Gastrocnemius medialis (tissue), 4 donors: Measurements from ENCODE around the gene SAE1. TPM values are rescaled to one million over a fixed set of nuclear protein-coding genes. Genes with fewer than 3 reads are reported as not detected.

Experiments used
- ATAC-seq, 2 donors: fragments of 150-250 bp; one replicate each; pipeline ENCODE4 v1.9.1; 2016
- DNase-seq, 2 donors: peaks; one replicate each; pipeline ENCODE4 v3.0.0-alpha.2; 2019
- H3K27ac ChIP-seq, 4 donors: fragments of 200-600 bp; sonication (generic); 1 replicate in 1 of 4; 2 replicates in 3 of 4; pipeline ENCODE4 v1.5.1; 2016 to 2018; ENCODE audit warnings: mild to moderate bottlenecking in 2 of 4, moderate library complexity in 1 of 4
- H3K27me3 ChIP-seq, 3 donors: fragments of 200-600 bp; sonication (generic) in 2 of 3; 1 replicate in 1 of 3; 2 replicates in 2 of 3; pipeline versions ENCODE4 v1.5.1 to v1.6.0; 2016 to 2019; ENCODE audit warnings: mild to moderate bottlenecking in 1 of 3, moderate library complexity in 1 of 3
- H3K36me3 ChIP-seq, 2 donors: fragments of 200-600 bp; sonication (generic) in 1 of 2; one replicate each; pipeline ENCODE4 v1.5.1; 2017 to 2018
- H3K4me1 ChIP-seq, 2 donors: fragments of 200-600 bp; sonication (generic) in 1 of 2; one replicate each; pipeline ENCODE4 v1.5.1; 2016 to 2017; ENCODE audit warnings: mild to moderate bottlenecking in 2 of 2
- H3K4me3 ChIP-seq, 4 donors: fragments of 200-600 bp; sonication (generic) in 3 of 4; 1 replicate in 1 of 4; 2 replicates in 3 of 4; pipeline ENCODE4 v1.5.1; 2016 to 2019; ENCODE audit warnings: mild to moderate bottlenecking in 2 of 4
- H3K9me3 ChIP-seq, 3 donors: fragments of 200-600 bp; sonication (generic) in 2 of 3; 1 replicate in 1 of 3; 2 replicates in 2 of 3; pipeline ENCODE4 v1.5.1; 2016 to 2019
- POLR2A ChIP-seq, 2 donors: fragments of 450-650 bp; IDR thresholded peaks; one replicate each; pipeline ENCODE4 v1.6.1; 2017; ENCODE audit warnings: antibody characterized with exemption in 2 of 2, mild to moderate bottlenecking in 2 of 2, moderate library complexity in 2 of 2
- in situ Hi-C, 4 donors: fragments of 200-750 bp; cut with MboI; loops; one replicate each; pipeline versions ENCODE4 v1.15.0 to v1.8.0; 2017; ENCODE audit warnings: low sequenced_read_pairs in 4 of 4
- intact Hi-C: fragments of 100-400 bp; cut with DNase I; formaldehyde crosslinking; loops from one replicate; pipeline ENCODE4 v1.15.1; 2023; ENCODE audit warnings: low total_unique reads
- total RNA-seq, 4 donors: library from RNA; depleted of rRNA; stranded (reverse); fragments of >200 nt; gene quantifications; one replicate each; pipeline versions ENCODE4 v1.1.0 to v1.2.3, GENCODE V29; 2016
- TF ChIP-seq, protein P1 (sequence below), 5 experiments: fragments of 450-650 bp in 3 of 5; fragments of 200-600 bp in 2 of 5; sonication (generic) in 2 of 5; IDR thresholded peaks in 4 of 5; conservative IDR thresholded peaks in 1 of 5; 1 replicate in 4 of 5; 2 replicates in 1 of 5; pipeline ENCODE4 v1.5.1; 2016 to 2019; ENCODE audit warnings: antibody characterized with exemption in 5 of 5, mild to moderate bottlenecking in 3 of 5, moderate library complexity in 3 of 5

The SAE1 gene
- total RNA-seq, 4 donors from 2014 or later = 29.7 to 74.6 (median 46.4) TPM

DNA sequence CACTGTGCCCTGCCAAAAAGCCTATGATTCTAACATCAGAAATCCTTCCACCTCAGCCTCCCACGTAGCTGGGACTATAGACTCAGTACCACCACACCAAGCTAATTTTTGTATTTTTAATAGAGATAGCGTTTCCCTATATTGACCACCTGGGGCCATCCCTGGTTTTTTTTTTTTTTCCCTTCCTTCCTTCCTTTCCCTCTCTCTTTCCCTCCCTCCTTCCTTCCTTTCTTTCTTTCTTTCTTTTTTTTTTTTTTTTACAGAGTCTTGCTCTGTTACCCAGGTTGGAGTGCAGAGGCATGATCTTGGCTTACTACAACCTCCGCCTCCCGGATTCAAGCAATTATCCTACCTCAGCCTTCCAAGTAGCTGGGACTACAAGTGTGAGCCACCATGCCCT is 1.1 kb upstream of the SAE1 start:
- Histone ChIP-seq H3K27ac (no peak overlapping the region), H3K4me3 (no peak overlapping the region), H3K36me3 (no peaks in the 10 kb centered on the region), H3K9me3 (no peaks in the 10 kb centered on the region), H3K4me1 (peaks cover 0 to 7% of the 10 kb centered on the region in 2 donors), H3K27me3 (no peaks in the 10 kb centered on the region)
- TF ChIP-seq POLR2A (IDR thresholded peaks at IDR 0.05) = no peak
- TF ChIP-seq, protein P1, sequence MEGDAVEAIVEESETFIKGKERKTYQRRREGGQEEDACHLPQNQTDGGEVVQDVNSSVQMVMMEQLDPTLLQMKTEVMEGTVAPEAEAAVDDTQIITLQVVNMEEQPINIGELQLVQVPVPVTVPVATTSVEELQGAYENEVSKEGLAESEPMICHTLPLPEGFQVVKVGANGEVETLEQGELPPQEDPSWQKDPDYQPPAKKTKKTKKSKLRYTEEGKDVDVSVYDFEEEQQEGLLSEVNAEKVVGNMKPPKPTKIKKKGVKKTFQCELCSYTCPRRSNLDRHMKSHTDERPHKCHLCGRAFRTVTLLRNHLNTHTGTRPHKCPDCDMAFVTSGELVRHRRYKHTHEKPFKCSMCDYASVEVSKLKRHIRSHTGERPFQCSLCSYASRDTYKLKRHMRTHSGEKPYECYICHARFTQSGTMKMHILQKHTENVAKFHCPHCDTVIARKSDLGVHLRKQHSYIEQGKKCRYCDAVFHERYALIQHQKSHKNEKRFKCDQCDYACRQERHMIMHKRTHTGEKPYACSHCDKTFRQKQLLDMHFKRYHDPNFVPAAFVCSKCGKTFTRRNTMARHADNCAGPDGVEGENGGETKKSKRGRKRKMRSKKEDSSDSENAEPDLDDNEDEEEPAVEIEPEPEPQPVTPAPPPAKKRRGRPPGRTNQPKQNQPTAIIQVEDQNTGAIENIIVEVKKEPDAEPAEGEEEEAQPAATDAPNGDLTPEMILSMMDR (IDR thresholded peaks at IDR 0.05 in 4 of 5, conservative IDR thresholded peaks at IDR 0.05 in 1 of 5) = no peak
- in situ Hi-C loops (loop anchor here (5.0 to 10.0 kb wide), 3 partner anchors 47 to 95 kb away; no protein-coding TSS in a partner anchor), intact Hi-C loops (no loop called here)
- DNase-seq (no peak), ATAC-seq (no peak)

DNA sequence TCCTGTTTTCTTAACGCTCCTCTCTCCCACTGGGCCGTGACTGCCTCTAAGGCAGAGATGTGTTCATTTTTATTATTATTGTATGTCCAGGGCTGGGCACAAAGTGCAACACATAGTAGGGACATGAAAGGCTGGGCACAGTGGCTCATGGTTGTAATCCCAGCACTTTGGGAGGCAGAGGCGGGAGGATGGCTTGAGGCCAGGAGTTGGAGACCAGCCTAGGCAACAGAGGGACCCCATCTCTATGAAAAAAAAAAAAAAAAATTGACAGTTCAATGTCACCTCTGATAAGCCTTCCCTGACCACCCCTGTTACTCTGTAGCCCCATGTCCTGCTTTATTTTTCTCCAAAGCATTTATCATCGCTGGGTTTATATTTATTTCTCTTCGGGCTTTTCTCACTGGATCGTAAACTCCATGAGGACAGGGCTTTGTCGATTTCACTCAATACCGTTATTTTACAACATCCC is 481 bp upstream of the SAE1 start:
- TF ChIP-seq POLR2A (IDR thresholded peaks at IDR 0.05) = no peak
- TF ChIP-seq, protein P1 (IDR thresholded peaks at IDR 0.05 in 4 of 5, conservative IDR thresholded peaks at IDR 0.05 in 1 of 5) = no peak
- H3K9me3 ChIP-seq = no peaks in the 10 kb centered on the region
- peak overlapping the region; percentile 80 to 88 (median 86) for H3K27ac ChIP-seq
- ATAC-seq = no peak
- H3K36me3 ChIP-seq = no peaks in the 10 kb centered on the region
- peaks cover 0 to 4% of the 10 kb centered on the region in 2 donors for H3K4me1 ChIP-seq
- H3K27me3 ChIP-seq = no peaks in the 10 kb centered on the region
- peak overlapping the region; percentile 65 to 86 (median 84) for H3K4me3 ChIP-seq
- no peak for DNase-seq
- intact Hi-C loops = loop anchor here (1.0 to 5.0 kb wide), 2 partner anchors 17 to 112 kb away; partner anchors contain the start of gene ZC3H4
- in situ Hi-C loops = loop anchor here in 1 of 4 donors (10.0 kb wide), 1 partner anchor 115 kb away; no protein-coding TSS in a partner anchor

DNA sequence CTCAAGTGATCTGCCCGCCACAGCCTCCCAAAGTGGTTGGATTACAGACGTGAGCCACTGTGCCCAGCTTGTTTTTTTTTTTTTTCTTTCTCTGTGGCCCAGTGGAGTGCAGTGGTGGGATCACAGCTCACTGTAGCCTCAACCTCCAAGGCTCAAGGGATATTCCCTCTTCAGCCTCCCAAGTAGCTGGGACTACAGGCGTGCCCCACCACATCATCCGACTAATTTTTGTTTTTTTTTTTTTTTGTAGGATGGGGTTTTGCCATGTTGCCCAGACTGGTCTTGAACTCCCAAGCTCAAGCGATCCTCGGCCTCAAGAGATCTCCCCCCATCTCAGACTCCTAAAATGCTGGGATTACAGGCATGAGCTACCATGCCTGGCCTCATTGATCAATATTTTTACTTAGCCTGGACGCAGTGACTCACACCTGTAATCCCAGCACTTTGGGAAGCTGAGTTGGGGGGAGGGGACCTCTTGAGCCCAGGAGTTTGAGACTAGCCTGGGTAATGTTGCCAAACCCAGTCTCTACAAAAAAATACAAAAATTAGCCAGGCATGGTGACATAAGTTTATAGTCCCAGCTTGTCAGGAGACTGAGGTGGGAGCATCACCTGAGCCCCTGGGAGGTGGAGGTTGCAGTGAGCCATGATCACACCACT is 1.7 kb downstream of the SAE1 start:
- TF ChIP-seq, protein P1 (IDR thresholded peaks at IDR 0.05 in 4 of 5, conservative IDR thresholded peaks at IDR 0.05 in 1 of 5) = no peak
- TF ChIP-seq POLR2A (IDR thresholded peaks at IDR 0.05) = no peak
- in situ Hi-C loops (loop anchor here in 1 of 4 donors (10.0 kb wide), 1 partner anchor 112 kb away; no protein-coding TSS in a partner anchor), intact Hi-C loops (loop anchor here (5.0 kb wide), 1 partner anchor 110 kb away; no protein-coding TSS in a partner anchor)
- Histone ChIP-seq H3K36me3 (no peaks in the 10 kb centered on the region), H3K27me3 (no peaks in the 10 kb centered on the region), H3K4me3 (no peak overlapping the region), H3K4me1 (peaks cover 0 to 4% of the 10 kb centered on the region in 2 donors), H3K9me3 (no peaks in the 10 kb centered on the region), H3K27ac (no peak overlapping the region)
- DNase-seq (no peak), ATAC-seq (no peak)

DNA sequence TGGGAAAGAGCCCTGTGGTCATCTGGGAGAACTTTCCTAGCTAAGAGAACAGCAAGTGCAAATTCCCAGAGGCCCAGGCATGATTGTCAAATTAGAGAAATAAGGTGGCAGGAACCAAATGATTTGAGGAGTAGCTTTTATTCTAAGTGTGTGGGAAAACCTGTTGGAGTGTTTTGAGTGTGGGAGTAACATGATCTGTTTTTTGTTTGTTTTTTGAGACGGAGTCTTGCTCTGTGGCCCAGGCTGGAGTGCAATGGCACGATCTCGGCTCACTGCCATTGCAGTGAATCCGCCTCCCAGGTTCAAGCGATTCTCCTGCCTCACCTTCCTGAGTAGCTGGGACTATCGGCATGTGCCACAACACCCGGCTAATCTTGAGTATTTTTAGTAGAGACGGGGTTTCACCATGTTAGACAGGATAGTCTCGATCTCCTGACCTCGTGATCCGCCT is 2.4 kb downstream of the SAE1 start:
- Histone ChIP-seq H3K9me3 (no peaks in the 10 kb centered on the region), H3K27me3 (no peaks in the 10 kb centered on the region), H3K4me3 (no peak overlapping the region), H3K4me1 (peaks cover 0 to 4% of the 10 kb centered on the region in 2 donors), H3K36me3 (no peaks in the 10 kb centered on the region), H3K27ac (no peak overlapping the region)
- ATAC-seq (no peak), DNase-seq (no peak)
- TF ChIP-seq POLR2A (IDR thresholded peaks at IDR 0.05) = no peak
- TF ChIP-seq, protein P1 (IDR thresholded peaks at IDR 0.05 in 4 of 5, conservative IDR thresholded peaks at IDR 0.05 in 1 of 5) = no peak
- in situ Hi-C loops (loop anchor here in 1 of 4 donors (10.0 kb wide), 1 partner anchor 112 kb away; no protein-coding TSS in a partner anchor), intact Hi-C loops (loop anchor here (5.0 kb wide), 1 partner anchor 109 kb away; no protein-coding TSS in a partner anchor)
